HepG2 (cell line): ENCODE data around the gene CSNK1D. TPM values are rescaled to one million over a fixed set of nuclear protein-coding genes. Genes with fewer than 3 reads are reported as not detected.

Experiments
- AKAP8 ChIP-seq: sonication (generic); formaldehyde crosslinking; IDR thresholded peaks from 2 replicates; pipeline ENCODE4 v1.5.1; 2020; ENCODE audit warnings: mild to moderate bottlenecking, missing genetic modification reagents
- ATF7-NPFF ChIP-seq: sonication (generic); formaldehyde crosslinking; IDR thresholded peaks from 2 replicates; pipeline ENCODE4 v1.8.1; 2023; ENCODE audit warnings: mild to moderate bottlenecking, low read depth, missing genetic modification reagents, moderate library complexity
- BRCA1 ChIP-seq: sonication (generic); formaldehyde crosslinking; IDR thresholded peaks from 2 replicates; pipeline ENCODE4 v1.4.0; 2020; ENCODE audit warnings: missing genetic modification reagents
- EZH2 ChIP-seq: conservative IDR thresholded peaks from 2 replicates; pipeline ENCODE4 v1.6.1; 2012; ENCODE audit warnings: mild to moderate bottlenecking, low read depth, low read length, moderate library complexity
- HBP1 ChIP-seq: IDR thresholded peaks from 2 replicates; pipeline ENCODE4 v1.6.1; 2016; ENCODE audit warnings: low read depth, control low read depth
- HDAC6 ChIP-seq: fragments of 200-600 bp; sonication (generic); IDR thresholded peaks from 2 replicates; pipeline ENCODE4 v1.7.0; 2017; ENCODE audit warnings: mild to moderate bottlenecking, antibody characterized with exemption, low read length, low read depth
- MAF1 ChIP-seq: sonication (generic); formaldehyde crosslinking; IDR thresholded peaks from 2 replicates; pipeline ENCODE4 v1.5.0; 2020; ENCODE audit warnings: missing genetic modification reagents, borderline replicate concordance
- MAX ChIP-seq: IDR thresholded peaks from 2 replicates; pipeline ENCODE4 v1.6.1; 2012; ENCODE audit warnings: inconsistent platforms
- NFAT5 ChIP-seq: sonication (generic); formaldehyde crosslinking; IDR thresholded peaks from 2 replicates; pipeline ENCODE4 v1.4.0; 2020; ENCODE audit warnings: missing genetic modification reagents
- XRCC5 ChIP-seq: fragments of 200-400 bp; formaldehyde crosslinking; optimal IDR thresholded peaks from 2 replicates; pipeline ENCODE3; 2017; ENCODE audit warnings: mild to moderate bottlenecking, low read length
- ZFY ChIP-seq: sonication (generic); formaldehyde crosslinking; IDR thresholded peaks from 2 replicates; pipeline ENCODE4 v1.4.0; 2020; ENCODE audit warnings: missing genetic modification reagents
- ZMAT5 ChIP-seq: sonication (generic); formaldehyde crosslinking; IDR thresholded peaks from 2 replicates; pipeline ENCODE4 v1.5.0; 2020; ENCODE audit warnings: mild to moderate bottlenecking, low read depth, missing genetic modification reagents, borderline replicate concordance
- ZNF468 ChIP-seq: sonication (generic); formaldehyde crosslinking; IDR thresholded peaks from 2 replicates; pipeline ENCODE4 v1.8.0; 2022; ENCODE audit warnings: mild to moderate bottlenecking, moderate library complexity, missing genetic modification reagents
- ZNF543 ChIP-seq: sonication (generic); formaldehyde crosslinking; IDR thresholded peaks from 2 replicates; pipeline ENCODE4 v1.4.0; 2020; ENCODE audit warnings: mild to moderate bottlenecking, missing genetic modification reagents
- ZNF552 ChIP-seq: sonication (generic); formaldehyde crosslinking; IDR thresholded peaks from 2 replicates; pipeline ENCODE4 v1.9.0; 2022; ENCODE audit warnings: missing genetic modification reagents, mild to moderate bottlenecking, borderline replicate concordance
- ZNF558 ChIP-seq: sonication (generic); formaldehyde crosslinking; IDR thresholded peaks from 2 replicates; pipeline ENCODE4 v1.9.0; 2022; ENCODE audit warnings: mild to moderate bottlenecking, missing genetic modification reagents, borderline replicate concordance
- ZNF768 ChIP-seq: sonication (generic); formaldehyde crosslinking; IDR thresholded peaks from 2 replicates; pipeline ENCODE4 v1.4.0; 2020; ENCODE audit warnings: missing genetic modification reagents
- ZNF883 ChIP-seq: sonication (generic); formaldehyde crosslinking; IDR thresholded peaks from 2 replicates; pipeline ENCODE4 v1.5.1; 2020; ENCODE audit warnings: mild to moderate bottlenecking, missing genetic modification reagents; ENCODE audit errors: not compliant biosample characterization
- ZSCAN25 ChIP-seq: sonication (generic); formaldehyde crosslinking; IDR thresholded peaks from 2 replicates; pipeline ENCODE4 v1.8.0; 2022; ENCODE audit warnings: mild to moderate bottlenecking, missing genetic modification reagents
- polyA plus RNA-seq, 8 experiments: library from polyadenylated mRNA; depleted of rRNA in 3 of 8; stranded (reverse) in 7 of 8; unstranded in 1 of 8; fragments of >200 nt; fragmentation: Illumina TruSeq in 4 of 8; extraction: Trizol in 4 of 8; gene quantifications; 2 replicates each; pipeline versions ENCODE4 v1.2.1 to v1.2.3, GENCODE V29; 2011 to 2016; ENCODE audit warnings: low read depth in 4 of 8, missing spikeins in 1 of 8, mixed read lengths in 1 of 8; ENCODE audit not compliant: insufficient read depth in 1 of 8
- total RNA-seq, 5 experiments: library from RNA; depleted of rRNA; stranded (reverse); fragments of >200 nt; fragmentation: Illumina TruSeq; extraction: Trizol; gene quantifications; 2 replicates each; pipeline ENCODE4 v1.2.3, GENCODE V29; 2016; ENCODE audit warnings: low read depth in 1 of 5

CSNK1D gene
- total and polyA plus RNA-seq, 2 of the 13 experiments (the other 11 are each of a cell fraction or from before 2014, with no cell fraction given) = 31.5 to 128 TPM

- TF ChIP-seq NFAT5 (CRISPR knock-in tag) (0 out of 2 replicates have a peak, but pooled peaks have one; percentile 63), ZFY (peak; percentile 87), MAX (peak; percentile 80; the same call in 1 of the 2 replicates), ATF7-NPFF (CRISPR knock-in tag) (peak; percentile 47; the same call in 1 of the 2 replicates), ZMAT5 (CRISPR knock-in tag) (no peak), XRCC5 (no peak), ZNF768 (CRISPR knock-in tag) (peak; percentile 51), ZNF558 (CRISPR knock-in tag) (peak; percentile 37; the same call in 1 of the 2 replicates), EZH2 (no peak), ZNF468 (no peak), ZNF552 (CRISPR knock-in tag) (0 out of 2 replicates have a peak, but pooled peaks have one; percentile 43), ZSCAN25 (CRISPR knock-in tag) (peak; percentile 52; the same call in 1 of the 2 replicates), ZNF543 (CRISPR knock-in tag) (peak; percentile 59; the same call in 1 of the 2 replicates), AKAP8 (no peak), HDAC6 (no peak), MAF1 (CRISPR knock-in tag) (0 out of 2 replicates have a peak, but pooled peaks have one; percentile 42), BRCA1 (CRISPR knock-in tag) (no peak), HBP1 (CRISPR knock-in tag) (0 out of 2 replicates have a peak, but pooled peaks have one; percentile 36), ZNF883 (no peak)
These were observed 31.6 kb upstream of the CSNK1D start (continued) for GRCh38 chr17:82304826-82305726.
